Choroid plexus epithelial cell (primary cell): ENCODE data around the gene LSMEM2.
"Not testable (repeated sequence)": the region's sequence is repeated elsewhere in the genome, so short reads cannot be mapped to it uniquely, and the experiment has no call there.

Source experiments
- DNase-seq: peaks from one replicate; pipeline ENCODE4 v3.0.0-alpha.2; 2010; ENCODE audit warnings: low read depth
- H3K4me3 ChIP-seq: 2 replicates; pipeline ENCODE4 v1.5.1; 2011; ENCODE audit warnings: low read depth, mild to moderate bottlenecking, control low read depth, low read length, moderate library complexity
- CTCF ChIP-seq: conservative IDR thresholded peaks from 2 replicates; pipeline ENCODE4 v1.5.1; 2011; ENCODE audit warnings: low read depth, mild to moderate bottlenecking, control low read depth, inconsistent platforms, low read length, moderate library complexity

Gene LSMEM2

GRCh38 chr3:50268703-50269451, 10.0 kb upstream of the LSMEM2 start, which contains the start of gene SEMA3B:
Gene SEMA3B (plus strand): TSS chr3:50269147. CDS start chr3:50269241, 94 bp downstream.
- no peak for DNase-seq
- H3K4me3 ChIP-seq, result no peak within 1 kb of the TSS
- TF ChIP-seq CTCF, result no peak

DNA sequence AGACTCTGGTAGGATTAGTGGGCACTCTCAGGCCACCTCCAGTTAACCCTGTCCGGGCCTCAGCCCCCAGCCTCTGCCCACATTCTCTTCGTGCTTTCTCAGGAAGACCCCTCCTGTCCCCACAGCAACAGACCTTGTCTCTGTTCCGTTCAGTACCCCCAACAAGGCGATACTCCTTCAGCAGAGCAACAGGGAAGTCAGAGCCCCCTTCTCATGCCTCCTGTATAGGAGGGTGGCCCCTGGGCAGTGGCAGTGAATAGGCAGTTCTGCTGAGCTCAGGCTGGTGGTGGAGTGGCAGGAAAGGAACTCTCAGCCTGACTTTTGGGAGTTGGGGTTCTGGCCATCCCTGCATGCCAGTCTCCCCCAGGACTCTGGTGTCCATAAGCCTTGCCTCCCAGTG, 9.4 kb upstream of the LSMEM2 start:
- TF ChIP-seq CTCF, result no peak
- no peak overlapping the region for H3K4me3 ChIP-seq
- DNase-seq, result no peak

GRCh38 chr3:50269977-50270413, 8.9 kb upstream of the LSMEM2 start:
- TF ChIP-seq CTCF, result no peak
- DNase-seq, result peak; percentile 18
- no peak overlapping the region for H3K4me3 ChIP-seq

- no peak for TF ChIP-seq CTCF
- H3K4me3 ChIP-seq, result no peak overlapping the region
- no peak for DNase-seq
Measured at GRCh38 chr3:50270422-50271224, 8.3 kb upstream of the LSMEM2 start.

DNA sequence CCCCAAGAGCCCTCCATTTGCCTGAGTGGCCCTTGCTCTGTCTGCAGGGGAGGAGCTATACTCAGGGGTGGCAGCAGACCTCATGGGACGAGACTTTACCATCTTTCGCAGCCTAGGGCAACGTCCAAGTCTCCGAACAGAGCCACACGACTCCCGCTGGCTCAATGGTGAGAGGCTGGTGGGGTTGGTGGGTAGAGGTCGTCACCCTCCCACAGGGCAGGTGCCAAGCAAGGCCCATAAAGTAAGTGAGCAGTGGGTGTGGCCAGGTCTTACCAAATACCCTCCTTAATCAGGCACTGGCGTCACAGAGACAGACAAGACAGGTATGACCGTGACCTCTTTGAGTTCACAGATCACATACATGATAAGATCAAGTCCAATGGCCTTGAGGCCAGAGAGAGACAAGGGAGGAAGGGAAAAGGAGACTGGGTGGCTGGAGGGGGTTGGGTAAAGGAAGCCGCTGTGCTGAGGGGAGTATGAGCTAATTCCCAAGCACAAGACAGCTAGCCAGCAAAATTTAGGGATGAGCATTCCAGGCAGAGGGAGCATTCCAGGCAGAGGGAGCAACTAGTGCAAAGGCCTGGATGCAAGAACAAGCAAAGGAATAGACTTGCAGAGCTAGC, 7.5 kb upstream of the LSMEM2 start:
- TF ChIP-seq CTCF, result no peak
- H3K4me3 ChIP-seq, result no peak overlapping the region
- DNase-seq, result no peak

DNA sequence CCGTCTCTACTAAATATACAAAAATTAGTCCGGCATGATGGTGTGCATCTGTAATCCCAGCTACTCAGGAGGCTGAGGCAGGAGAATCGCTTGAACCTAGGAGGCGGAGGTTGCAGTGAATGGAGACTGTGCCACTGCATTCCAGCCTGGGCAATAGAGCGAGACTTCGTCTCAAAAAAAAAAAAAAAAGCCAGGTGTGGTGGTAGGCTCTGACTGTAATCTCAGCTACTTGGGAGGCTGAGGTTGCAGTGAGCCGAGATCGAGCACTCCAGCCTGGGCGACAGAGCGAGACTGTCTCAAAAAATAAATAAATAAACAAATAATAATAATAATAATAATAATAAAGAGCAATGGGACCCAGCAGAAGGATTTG, 6.4 kb upstream of the LSMEM2 start:
- not testable (repeated sequence) for DNase-seq, H3K4me3 ChIP-seq
